ENCODE data around the gene RFX7.

GRCh38 chr15:56105855-56106254 is 137.8 kb downstream of the RFX7 start:
- no peak for TF ChIP-seq EZH2 (IDR thresholded peaks at IDR 0.05; ENCODE audit: low read length, missing control alignments)
- TF ChIP-seq, protein P1, sequence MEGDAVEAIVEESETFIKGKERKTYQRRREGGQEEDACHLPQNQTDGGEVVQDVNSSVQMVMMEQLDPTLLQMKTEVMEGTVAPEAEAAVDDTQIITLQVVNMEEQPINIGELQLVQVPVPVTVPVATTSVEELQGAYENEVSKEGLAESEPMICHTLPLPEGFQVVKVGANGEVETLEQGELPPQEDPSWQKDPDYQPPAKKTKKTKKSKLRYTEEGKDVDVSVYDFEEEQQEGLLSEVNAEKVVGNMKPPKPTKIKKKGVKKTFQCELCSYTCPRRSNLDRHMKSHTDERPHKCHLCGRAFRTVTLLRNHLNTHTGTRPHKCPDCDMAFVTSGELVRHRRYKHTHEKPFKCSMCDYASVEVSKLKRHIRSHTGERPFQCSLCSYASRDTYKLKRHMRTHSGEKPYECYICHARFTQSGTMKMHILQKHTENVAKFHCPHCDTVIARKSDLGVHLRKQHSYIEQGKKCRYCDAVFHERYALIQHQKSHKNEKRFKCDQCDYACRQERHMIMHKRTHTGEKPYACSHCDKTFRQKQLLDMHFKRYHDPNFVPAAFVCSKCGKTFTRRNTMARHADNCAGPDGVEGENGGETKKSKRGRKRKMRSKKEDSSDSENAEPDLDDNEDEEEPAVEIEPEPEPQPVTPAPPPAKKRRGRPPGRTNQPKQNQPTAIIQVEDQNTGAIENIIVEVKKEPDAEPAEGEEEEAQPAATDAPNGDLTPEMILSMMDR (conservative IDR thresholded peaks at IDR 0.05 in 1 of 2, IDR thresholded peaks at IDR 0.05 in 1 of 2; ENCODE audit: low read depth in 1 of 2, low read length in 2 of 2) = no peak

Data from fibroblast of lung (primary cell).